Measurements from ENCODE around the gene MDM2.

DNA sequence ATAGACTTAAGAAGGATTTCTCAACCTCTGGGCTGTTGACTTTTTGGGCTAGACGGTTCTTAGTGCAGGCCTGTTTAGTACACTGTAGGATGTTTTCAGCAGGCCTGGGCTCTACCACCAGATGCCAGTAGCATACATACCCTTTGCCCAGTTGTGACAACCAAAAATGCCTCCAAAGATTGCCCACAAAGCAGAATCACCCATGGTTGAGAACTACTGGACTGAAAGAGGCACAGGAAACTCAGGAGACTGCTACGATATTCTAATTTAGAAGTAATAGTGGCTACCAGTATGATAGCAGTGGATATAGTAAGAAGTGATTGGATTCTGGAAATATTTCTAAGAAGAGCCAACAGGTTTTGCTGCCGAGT is 46.5 kb upstream of the MDM2 start:
- TF ChIP-seq, protein P1, sequence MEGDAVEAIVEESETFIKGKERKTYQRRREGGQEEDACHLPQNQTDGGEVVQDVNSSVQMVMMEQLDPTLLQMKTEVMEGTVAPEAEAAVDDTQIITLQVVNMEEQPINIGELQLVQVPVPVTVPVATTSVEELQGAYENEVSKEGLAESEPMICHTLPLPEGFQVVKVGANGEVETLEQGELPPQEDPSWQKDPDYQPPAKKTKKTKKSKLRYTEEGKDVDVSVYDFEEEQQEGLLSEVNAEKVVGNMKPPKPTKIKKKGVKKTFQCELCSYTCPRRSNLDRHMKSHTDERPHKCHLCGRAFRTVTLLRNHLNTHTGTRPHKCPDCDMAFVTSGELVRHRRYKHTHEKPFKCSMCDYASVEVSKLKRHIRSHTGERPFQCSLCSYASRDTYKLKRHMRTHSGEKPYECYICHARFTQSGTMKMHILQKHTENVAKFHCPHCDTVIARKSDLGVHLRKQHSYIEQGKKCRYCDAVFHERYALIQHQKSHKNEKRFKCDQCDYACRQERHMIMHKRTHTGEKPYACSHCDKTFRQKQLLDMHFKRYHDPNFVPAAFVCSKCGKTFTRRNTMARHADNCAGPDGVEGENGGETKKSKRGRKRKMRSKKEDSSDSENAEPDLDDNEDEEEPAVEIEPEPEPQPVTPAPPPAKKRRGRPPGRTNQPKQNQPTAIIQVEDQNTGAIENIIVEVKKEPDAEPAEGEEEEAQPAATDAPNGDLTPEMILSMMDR (IDR thresholded peaks at IDR 0.05; ENCODE audit: low read length) = no peak
- TF ChIP-seq EZH2 (optimal IDR thresholded peaks at IDR 0.05; ENCODE audit: low read depth, low read length) (no peak), EZH2phosphoT487 (IDR thresholded peaks at IDR 0.05; ENCODE audit: low read length) (no peak)
